ENCODE data around the gene TMEM191C.
A peak's percentile ranks its signal among the peaks of the same experiment; 100 is the strongest.
"Not testable (repeated sequence)": the region's sequence is repeated elsewhere in the genome, so short reads cannot be mapped to it uniquely, and the experiment has no call there.

Gene TMEM191C

GRCh38 chr22:21446128-21446826, 20.9 kb upstream of the TMEM191C start:
- DNase-seq = no peak

- no peak for DNase-seq
Measured at GRCh38 chr22:21446827-21447690, 20.1 kb upstream of the TMEM191C start.

DNA sequence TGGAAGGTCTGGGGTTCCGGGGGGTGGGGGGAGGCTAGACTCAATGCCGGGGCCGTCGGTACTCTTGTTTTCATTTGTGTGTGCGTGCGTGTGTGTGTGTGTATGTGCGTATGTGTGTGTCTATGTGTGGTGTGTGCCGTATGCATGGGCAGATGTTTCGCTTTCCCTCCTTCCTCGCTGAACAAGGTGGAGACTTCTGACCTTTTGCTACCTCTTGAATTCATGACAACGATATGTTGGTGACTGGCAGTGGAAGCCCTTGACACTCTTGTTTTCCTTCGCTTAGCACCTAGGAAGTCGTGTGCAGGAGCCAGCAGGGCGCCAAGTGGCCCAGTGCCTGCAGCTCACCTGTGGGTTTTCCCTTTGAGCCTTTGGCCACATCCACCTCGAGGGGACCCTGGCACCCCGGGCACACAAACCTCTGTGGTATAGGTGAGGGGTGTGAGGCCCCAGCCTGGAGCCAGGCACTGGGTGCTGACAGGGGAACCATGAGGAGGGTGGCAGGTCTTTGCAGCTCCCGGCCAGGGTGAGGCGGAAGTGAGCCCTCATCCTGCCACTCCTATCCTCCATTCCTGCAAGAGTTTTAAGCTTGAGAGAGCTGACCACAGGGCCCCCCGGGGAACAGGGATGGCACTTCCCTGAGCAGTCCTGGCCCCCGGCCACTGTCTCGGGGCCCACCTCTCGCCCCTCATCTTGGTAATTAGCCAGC, 19.3 kb upstream of the TMEM191C start:
- no peak for DNase-seq

- DNase-seq = no peak
Measured at GRCh38 chr22:21448627-21449416, 18.4 kb upstream of the TMEM191C start.

DNA sequence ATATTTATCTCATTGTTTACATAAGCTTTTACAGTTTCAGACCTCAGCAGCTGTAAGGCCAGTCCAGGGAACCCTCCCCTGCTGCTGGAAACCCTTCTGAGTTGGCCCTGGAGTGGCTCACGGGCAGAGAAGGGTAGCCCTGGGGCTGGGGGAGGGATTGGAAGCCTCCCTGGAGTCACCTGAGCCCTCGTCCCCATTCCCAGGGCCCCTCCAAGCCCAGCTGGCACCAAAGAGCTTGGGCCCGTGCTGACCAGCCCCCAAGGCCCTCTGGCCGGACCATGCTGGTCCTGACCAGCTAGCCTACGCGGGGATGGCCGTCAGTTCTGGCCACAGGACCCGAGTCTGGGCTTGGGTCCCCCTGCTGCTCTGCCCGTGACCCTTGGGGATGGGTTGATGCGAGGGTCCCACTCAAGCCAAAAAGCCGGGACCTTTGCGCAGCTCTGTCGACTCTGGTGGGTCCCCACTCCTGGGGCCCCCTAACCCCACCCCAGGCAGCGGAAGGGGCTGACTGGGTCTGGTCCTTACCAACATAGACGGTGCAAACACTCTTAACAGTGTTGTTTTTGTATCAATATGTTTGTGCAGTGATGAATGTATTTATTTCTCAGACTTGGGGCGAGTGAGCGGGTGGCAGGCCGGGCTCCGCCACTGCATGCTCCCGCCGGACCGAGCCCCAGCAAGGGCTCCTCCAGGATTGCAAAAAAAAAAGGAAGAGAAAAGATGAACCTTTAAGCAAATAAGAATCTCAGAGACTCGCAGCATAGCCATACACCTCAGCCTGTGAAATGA, 17.5 kb upstream of the TMEM191C start:
- DNase-seq = no peak

GRCh38 chr22:21450320-21450831, 16.8 kb upstream of the TMEM191C start:
- no peak for DNase-seq

- no peak for DNase-seq
Measured at GRCh38 chr22:21450858-21451353, 16.3 kb upstream of the TMEM191C start.

- DNase-seq = no peak
Measured at GRCh38 chr22:21451545-21452520, 15.4 kb upstream of the TMEM191C start.

- not testable (repeated sequence) for DNase-seq
Measured at GRCh38 chr22:21452666-21453065, 14.5 kb upstream of the TMEM191C start.

GRCh38 chr22:21454998-21455333, 12.2 kb upstream of the TMEM191C start:
- DNase-seq = not testable (repeated sequence)

- no peak for DNase-seq
Measured at GRCh38 chr22:21455334-21456089, 11.7 kb upstream of the TMEM191C start.

DNA sequence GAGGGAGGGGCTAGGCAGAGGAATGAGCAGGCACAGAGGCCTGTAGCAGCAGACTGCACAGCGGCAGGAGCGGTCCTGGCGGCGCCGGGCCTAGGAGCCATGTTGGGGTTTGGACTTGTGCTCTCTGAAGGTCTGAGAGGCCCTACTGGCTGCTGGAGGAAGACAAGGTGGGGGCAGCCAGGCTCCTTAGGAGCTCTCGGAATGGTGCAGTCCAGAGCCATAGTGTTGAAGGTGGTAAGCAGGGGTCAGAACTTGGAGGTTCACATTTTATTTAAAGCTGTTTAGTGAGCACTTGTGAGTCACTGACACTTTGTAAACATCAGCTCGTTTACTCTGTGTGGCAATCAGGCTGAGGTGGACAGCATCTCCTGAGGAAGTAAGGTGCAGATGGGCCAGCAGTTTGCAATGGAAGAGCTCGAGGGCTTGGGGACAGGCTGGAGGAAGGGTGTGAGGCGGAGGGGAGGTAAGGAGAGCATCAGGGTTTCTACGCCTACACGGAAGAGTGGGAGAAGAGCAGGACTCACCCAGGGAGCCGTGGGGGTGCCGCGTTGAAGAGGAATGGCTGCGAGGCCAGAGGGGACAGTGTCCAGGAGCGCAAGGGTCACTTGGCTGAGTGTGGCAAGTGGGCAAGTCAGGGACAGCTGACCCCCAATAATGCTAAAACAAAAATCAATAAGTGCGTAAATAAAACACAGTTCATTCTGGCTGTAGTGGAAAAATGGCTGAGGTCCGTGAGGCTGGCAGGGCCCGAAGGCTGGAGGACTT, 10.0 kb upstream of the TMEM191C start:
- DNase-seq = no peak

- DNase-seq = not testable (repeated sequence)
Measured at GRCh38 chr22:21462672-21463071, 4.5 kb upstream of the TMEM191C start.

- peak; percentile 89 for DNase-seq
Measured at GRCh38 chr22:21468194-21469096, 1.3 kb downstream of the TMEM191C start.

DNA sequence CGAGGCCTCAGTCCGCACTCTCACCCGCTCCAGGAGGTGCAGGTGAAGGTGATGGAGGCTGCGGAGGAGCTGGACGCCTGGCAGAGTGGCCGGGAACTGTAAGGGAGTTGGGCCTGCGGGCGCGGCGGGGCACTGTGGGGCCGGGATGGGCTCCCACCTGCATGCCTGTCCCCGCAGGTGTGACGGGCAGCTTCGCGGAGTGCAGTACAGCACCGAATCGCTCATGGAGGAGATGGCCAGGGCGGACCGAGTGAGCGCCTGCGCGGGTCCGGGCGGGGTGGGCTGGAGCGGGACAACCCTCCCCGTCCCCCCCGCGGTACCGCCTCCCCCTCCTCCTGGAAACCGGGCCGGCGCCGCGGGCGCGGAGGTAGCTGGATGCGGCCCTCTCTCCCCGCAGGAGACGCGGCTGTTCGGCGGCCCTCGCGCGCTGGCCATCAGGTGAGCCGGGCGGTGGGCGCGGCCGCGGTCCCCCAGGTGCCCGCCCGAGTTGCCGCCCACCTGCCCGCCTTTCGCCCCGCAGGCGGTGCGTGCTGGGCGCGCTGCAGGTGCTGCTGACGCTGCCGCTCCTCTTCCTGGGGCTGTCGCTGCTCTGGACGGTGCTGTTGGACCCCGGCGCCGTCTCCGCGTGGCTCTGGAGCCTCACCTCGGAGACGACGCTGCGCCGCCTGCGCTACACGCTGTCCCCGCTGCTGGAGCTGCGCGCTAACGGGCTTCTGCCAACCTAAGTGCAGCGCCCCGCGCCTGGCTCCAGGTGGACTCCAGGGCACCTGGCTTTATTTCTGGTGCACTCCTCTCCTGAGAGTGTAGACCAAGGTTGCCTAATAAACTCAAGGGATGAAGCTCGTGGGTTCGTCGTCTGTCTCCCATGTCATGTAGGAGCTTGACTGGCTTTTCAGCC, 2.2 kb downstream of the TMEM191C start:
- DNase-seq = not testable (repeated sequence)

DNA sequence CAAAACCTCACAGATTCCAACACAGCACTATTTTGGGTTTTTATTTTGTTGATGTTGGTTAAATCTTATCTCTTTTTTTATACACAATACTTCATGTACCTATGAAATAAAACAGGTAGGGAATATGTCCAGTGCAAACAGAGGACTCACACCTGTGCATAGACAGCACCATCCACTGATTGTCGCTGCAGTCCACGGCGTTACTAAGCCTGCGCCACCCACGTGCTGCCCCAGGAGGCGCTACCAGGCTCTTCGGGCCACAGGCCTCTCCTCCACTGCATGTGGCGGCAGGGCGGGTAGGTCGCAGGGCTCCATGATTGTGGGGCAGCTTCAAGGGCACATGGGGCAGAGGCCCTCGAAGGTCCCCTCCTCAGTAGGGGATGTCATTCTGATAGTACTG, 5.8 kb downstream of the TMEM191C start:
- not testable (repeated sequence) for DNase-seq
